Naive thymus-derived CD8-positive, alpha-beta T cell (primary cell): ENCODE results near the gene IGFL3. TPM values are rescaled to one million over a fixed set of nuclear protein-coding genes. Genes with fewer than 3 reads are reported as not detected.
"Not testable (repeated sequence)": the region's sequence is repeated elsewhere in the genome, so short reads cannot be mapped to it uniquely, and the experiment has no call there.

Experiments used
- ATAC-seq, 2 donors: fragments of 150-1000 bp; cut with Tn5 transposase in 1 of 2; sonication (Bioruptor Pico), chemical (Tn5 transposase) in 1 of 2; 1 replicate in 1 of 2; 2 replicates in 1 of 2; pipeline ENCODE4 v1.10.0; 2021; ENCODE audit warnings: mild to moderate bottlenecking in 2 of 2, moderate library complexity in 2 of 2
- POLR2A ChIA-PET: fragments of 350-600 bp; sonication (Branson Sonifier 250); formaldehyde crosslinking; loops from one replicate; lab custom pipeline; 2021; ENCODE audit warnings: antibody characterized with exemption; lab: Charles Lee
- DNase-seq, 10 donors: peaks; one replicate each; pipeline versions ENCODE4 v3.0.0 to v3.0.0-alpha.2; 2020 to 2022
- H3K27ac Mint-ChIP-seq, 10 donors: one replicate each; pipeline ENCODE4 v1.8.0; 2020 to 2022; ENCODE audit warnings: mild to moderate bottlenecking in 10 of 10, mixed read lengths in 10 of 10, moderate library complexity in 4 of 10, inconsistent platforms in 1 of 10
- H3K27me3 Mint-ChIP-seq, 5 donors: one replicate each; pipeline ENCODE4 v1.8.0; 2021 to 2022; ENCODE audit warnings: mixed read lengths in 5 of 5
- H3K36me3 Mint-ChIP-seq, 3 donors: one replicate each; pipeline ENCODE4 v1.8.0; 2020 to 2022; ENCODE audit warnings: mixed read lengths in 3 of 3, mild to moderate bottlenecking in 2 of 3, inconsistent platforms in 1 of 3
- H3K4me1 Mint-ChIP-seq, 4 donors: one replicate each; pipeline ENCODE4 v1.8.0; 2021 to 2022; ENCODE audit warnings: mixed read lengths in 4 of 4
- H3K4me3 Mint-ChIP-seq, 10 donors: one replicate each; pipeline ENCODE4 v1.8.0; 2020 to 2022; ENCODE audit warnings: mild to moderate bottlenecking in 10 of 10, mixed read lengths in 10 of 10, moderate library complexity in 6 of 10, inconsistent platforms in 1 of 10
- H3K9me3 Mint-ChIP-seq, 9 donors: one replicate each; pipeline ENCODE4 v1.8.0; 2020 to 2022; ENCODE audit warnings: mixed read lengths in 9 of 9, mild to moderate bottlenecking in 3 of 9, inconsistent platforms in 1 of 9, moderate library complexity in 1 of 9
- polyA plus RNA-seq, 3 donors: library from polyadenylated mRNA; unstranded; fragments of 300-500 nt; fragmentation: Illumina TruSeq; gene quantifications; one replicate each; pipeline ENCODE4 v1.2.3, GENCODE V29; 2021
- total RNA-seq, 8 experiments: library from RNA in 2 of 8; stranded (reverse) in 2 of 8; gene quantifications; one replicate each; pipeline ENCODE4 v1.2.3 and lab custom pipeline; 2021 to 2026

IGFL3 gene
- total and polyA plus RNA-seq, 5 experiments from 2014 or later, result not detected

- no peak overlapping the region for H3K4me3 Mint-ChIP-seq
- peaks cover 5 to 63% (median 33%) of the 10 kb centered on the region in 9 donors for H3K9me3 Mint-ChIP-seq
- H3K27ac Mint-ChIP-seq, result no peak overlapping the region
- H3K36me3 Mint-ChIP-seq, result peaks cover 2 to 30% (median 7%) of the 10 kb centered on the region in 3 donors
- ATAC-seq, result no peak
- POLR2A ChIA-PET, result no interaction called here
- H3K4me1 Mint-ChIP-seq, result peaks cover 0 to under 1% (median 0%) of the 10 kb centered on the region in 4 donors
- H3K27me3 Mint-ChIP-seq, result peaks cover 38 to 75% (median 57%) of the 10 kb centered on the region in 5 donors
- DNase-seq, result no peak
Observed at GRCh38 chr19:46082728-46083050, 41.8 kb downstream of the IGFL3 start.

GRCh38 chr19:46081928-46082727 lies 42.4 kb downstream of the IGFL3 start:
- Mint-ChIP-seq H3K4me1 (peaks cover 0 to 6% (median 3%) of the 10 kb centered on the region in 4 donors), H3K27me3 (peaks cover 41 to 81% (median 60%) of the 10 kb centered on the region in 5 donors), H3K4me3 (no peak overlapping the region), H3K36me3 (peaks cover 2 to 30% (median 7%) of the 10 kb centered on the region in 3 donors), H3K27ac (peak overlapping the region in 1 of 10 donors; percentile 15), H3K9me3 (peaks cover 5 to 59% (median 29%) of the 10 kb centered on the region in 9 donors)
- DNase-seq (peak in 3 of 10 donors; percentile 11 to 23 (median 17)), ATAC-seq (no peak)
- POLR2A ChIA-PET, result no interaction called here

GRCh38 chr19:46080561-46080960 lies 43.9 kb downstream of the IGFL3 start:
- POLR2A ChIA-PET, result no interaction called here
- H3K27ac Mint-ChIP-seq, result no peak overlapping the region
- peaks cover 2 to 14% (median 5%) of the 10 kb centered on the region in 4 donors for H3K4me1 Mint-ChIP-seq
- H3K4me3 Mint-ChIP-seq, result no peak overlapping the region
- H3K27me3 Mint-ChIP-seq, result peaks cover 52 to 95% (median 66%) of the 10 kb centered on the region in 5 donors
- DNase-seq (no peak), ATAC-seq (no peak)
- peaks cover 4 to 43% (median 13%) of the 10 kb centered on the region in 9 donors for H3K9me3 Mint-ChIP-seq
- peaks cover 2 to 20% (median 7%) of the 10 kb centered on the region in 3 donors for H3K36me3 Mint-ChIP-seq

GRCh38 chr19:46079576-46079975 lies 44.9 kb downstream of the IGFL3 start:
- POLR2A ChIA-PET, result no interaction called here
- Mint-ChIP-seq H3K4me1 (peaks cover 2 to 14% (median 5%) of the 10 kb centered on the region in 4 donors), H3K36me3 (peaks cover 0 to 11% (median 2%) of the 10 kb centered on the region in 3 donors), H3K27me3 (peaks cover 55 to 95% (median 67%) of the 10 kb centered on the region in 5 donors), H3K4me3 (no peak overlapping the region), H3K27ac (no peak overlapping the region), H3K9me3 (peaks cover 0 to 33% (median 7%) of the 10 kb centered on the region in 9 donors)
- ATAC-seq (no peak), DNase-seq (no peak)

- ATAC-seq, H3K4me3 Mint-ChIP-seq, POLR2A ChIA-PET, H3K36me3 Mint-ChIP-seq: not testable (repeated sequence)
- peak overlapping the region in 1 of 10 donors; percentile 67 for H3K27ac Mint-ChIP-seq
- peaks cover 54 to 92% (median 69%) of the 10 kb centered on the region in 5 donors for H3K27me3 Mint-ChIP-seq
- peaks cover 2 to 14% (median 5%) of the 10 kb centered on the region in 4 donors for H3K4me1 Mint-ChIP-seq
- peak in 2 of 10 donors; percentile 4 to 6 for DNase-seq
- peaks cover 0 to 25% (median 7%) of the 10 kb centered on the region in 9 donors for H3K9me3 Mint-ChIP-seq
Observed at GRCh38 chr19:46078573-46079332, 45.7 kb downstream of the IGFL3 start.

- Mint-ChIP-seq H3K36me3 (peaks cover 0 to 7% (median 2%) of the 10 kb centered on the region in 3 donors), H3K4me1 (peaks cover 2 to 14% (median 5%) of the 10 kb centered on the region in 4 donors), H3K9me3 (peaks cover 0 to 19% (median 4%) of the 10 kb centered on the region in 9 donors), H3K4me3 (peak overlapping the region in 1 of 10 donors; percentile 47), H3K27ac (no peak overlapping the region), H3K27me3 (peaks cover 57 to 92% (median 78%) of the 10 kb centered on the region in 5 donors)
- DNase-seq (no peak), ATAC-seq (no peak)
- POLR2A ChIA-PET, result no interaction called here
Observed at GRCh38 chr19:46077815-46078167, 46.7 kb downstream of the IGFL3 start.

GRCh38 chr19:46076951-46077814 lies 47.3 kb downstream of the IGFL3 start:
- ATAC-seq, result peak; percentile 50 to 62
- H3K4me1 Mint-ChIP-seq, result peaks cover 2 to 14% (median 5%) of the 10 kb centered on the region in 4 donors
- H3K9me3 Mint-ChIP-seq, result peaks cover 0 to 19% (median 2%) of the 10 kb centered on the region in 9 donors
- H3K4me3 Mint-ChIP-seq, result peak overlapping the region in 7 of 10 donors; percentile 26 to 78 (median 41)
- peak in 2 of 10 donors; percentile 4 to 9 for DNase-seq
- H3K27ac Mint-ChIP-seq, result no peak overlapping the region
- H3K27me3 Mint-ChIP-seq, result peaks cover 60 to 92% (median 81%) of the 10 kb centered on the region in 5 donors
- peaks cover 0 to 7% (median 2%) of the 10 kb centered on the region in 3 donors for H3K36me3 Mint-ChIP-seq
- POLR2A ChIA-PET, result no interaction called here

- Mint-ChIP-seq H3K36me3 (peaks cover 0 to 7% (median 2%) of the 10 kb centered on the region in 3 donors), H3K27me3 (peaks cover 56 to 92% (median 80%) of the 10 kb centered on the region in 5 donors), H3K27ac (no peak overlapping the region), H3K9me3 (peaks cover 0 to 19% (median 2%) of the 10 kb centered on the region in 9 donors), H3K4me3 (peak overlapping the region in 1 of 10 donors; percentile 47), H3K4me1 (peaks cover 2 to 14% (median 5%) of the 10 kb centered on the region in 4 donors)
- DNase-seq (no peak), ATAC-seq (no peak)
- POLR2A ChIA-PET, result no interaction called here
Observed at GRCh38 chr19:46076031-46076880, 48.2 kb downstream of the IGFL3 start.

GRCh38 chr19:46073268-46073922 lies 51.1 kb downstream of the IGFL3 start:
- peaks cover 2 to 14% (median 5%) of the 10 kb centered on the region in 4 donors for H3K4me1 Mint-ChIP-seq
- POLR2A ChIA-PET, result no interaction called here
- H3K9me3 Mint-ChIP-seq, result peaks cover 0 to 9% (median 2%) of the 10 kb centered on the region in 9 donors
- no peak for DNase-seq
- H3K36me3 Mint-ChIP-seq, result peaks cover 0 to 7% (median 0%) of the 10 kb centered on the region in 3 donors
- H3K27ac Mint-ChIP-seq, result no peak overlapping the region
- H3K27me3 Mint-ChIP-seq, result peaks cover 52 to 91% (median 76%) of the 10 kb centered on the region in 5 donors
- no peak overlapping the region for H3K4me3 Mint-ChIP-seq
- ATAC-seq, result no peak
